Cerebellar nuclear complex (tissue), 1 donor: ENCODE results near the gene PLEKHG1.

ENCODE experiments used
- DNase-seq, 2 experiments: peaks; one replicate each; lab custom pipeline; 2025; lab: John Stamatoyannopoulos, UW

Gene PLEKHG1

GRCh38 chr6:150589852-150590251 is 9.8 kb upstream of the PLEKHG1 start:
- DNase-seq = no peak

- no peak for DNase-seq
Measured at GRCh38 chr6:150590446-150590845, 9.2 kb upstream of the PLEKHG1 start.

GRCh38 chr6:150592377-150592995 is 7.2 kb upstream of the PLEKHG1 start:
- DNase-seq = no peak

GRCh38 chr6:150593119-150593518 is 6.6 kb upstream of the PLEKHG1 start:
- DNase-seq = no peak

- no peak for DNase-seq
Measured at GRCh38 chr6:150596439-150596838, 3.2 kb upstream of the PLEKHG1 start.

GRCh38 chr6:150598401-150598800 is 1.3 kb upstream of the PLEKHG1 start:
- no peak for DNase-seq

- no peak for DNase-seq
Measured at GRCh38 chr6:150598858-150599198, 857 bp upstream of the PLEKHG1 start.

GRCh38 chr6:150600010-150600300 is 270 bp downstream of the PLEKHG1 start:
- no peak for DNase-seq

GRCh38 chr6:150600301-150601017 is 774 bp downstream of the PLEKHG1 start:
- no peak for DNase-seq

GRCh38 chr6:150601439-150601838 is 1.8 kb downstream of the PLEKHG1 start:
- no peak for DNase-seq

- DNase-seq = no peak
Measured at GRCh38 chr6:150603176-150603575, 3.5 kb downstream of the PLEKHG1 start.

GRCh38 chr6:150604467-150604866 is 4.8 kb downstream of the PLEKHG1 start:
- DNase-seq = no peak

- DNase-seq = no peak
Measured at GRCh38 chr6:150605333-150605732, 5.6 kb downstream of the PLEKHG1 start.

- DNase-seq = no peak
Measured at GRCh38 chr6:150606168-150606591, 6.5 kb downstream of the PLEKHG1 start.

- no peak for DNase-seq
Measured at GRCh38 chr6:150606647-150607328, 7.1 kb downstream of the PLEKHG1 start.

GRCh38 chr6:150607329-150607650 is 7.6 kb downstream of the PLEKHG1 start:
- DNase-seq = no peak

- no peak for DNase-seq
Measured at GRCh38 chr6:150610584-150610983, 10.9 kb downstream of the PLEKHG1 start.

- DNase-seq = no peak
Measured at GRCh38 chr6:150613269-150613668, 13.6 kb downstream of the PLEKHG1 start.

- DNase-seq = no peak
Measured at GRCh38 chr6:150615967-150616366, 16.3 kb downstream of the PLEKHG1 start.

- DNase-seq = no peak
Measured at GRCh38 chr6:150616586-150616985, 16.9 kb downstream of the PLEKHG1 start.

GRCh38 chr6:150617062-150617461 is 17.4 kb downstream of the PLEKHG1 start:
- DNase-seq = no peak

- DNase-seq = no peak
Measured at GRCh38 chr6:150617496-150618460, 18.1 kb downstream of the PLEKHG1 start.
